Upper lobe of left lung (tissue), 4 donors: ENCODE data around the gene GRAMD1A.

Experiments used
- EP300 ChIP-seq, 4 donors: sonication (generic); formaldehyde crosslinking; IDR thresholded peaks; one replicate each; pipeline ENCODE4 v1.5.1; 2017; ENCODE audit warnings: antibody characterized with exemption in 4 of 4, control low read depth in 2 of 4
- TF ChIP-seq, protein P1 (sequence below), 6 experiments: fragments of 450-650 bp in 4 of 6; fragments of 200-600 bp in 2 of 6; sonication (generic) in 2 of 6; IDR thresholded peaks; one replicate each; pipeline ENCODE4 v1.5.1; 2016 to 2019; ENCODE audit warnings: antibody characterized with exemption in 6 of 6

DNA sequence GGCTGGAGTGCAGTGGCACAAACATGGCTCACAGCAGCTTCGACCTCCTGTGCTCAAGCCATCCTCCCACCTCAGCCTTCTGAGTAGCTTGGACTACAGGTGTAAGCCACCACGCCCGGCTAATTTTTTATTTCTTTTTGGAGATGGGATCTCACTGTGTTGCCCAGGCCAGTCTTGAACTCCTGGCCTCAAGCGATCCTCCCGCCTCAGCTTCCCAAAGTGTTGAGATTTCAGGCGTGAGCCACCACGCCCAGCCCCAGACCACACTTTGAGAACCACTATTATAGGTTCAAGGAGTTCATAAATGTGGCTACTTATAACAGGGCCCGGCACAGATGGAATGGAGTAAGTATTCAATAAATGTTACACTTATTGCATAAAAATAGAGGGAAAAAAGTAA is 26.9 kb downstream of the GRAMD1A start:
- no peak for TF ChIP-seq EP300 (IDR thresholded peaks at IDR 0.05)
- TF ChIP-seq, protein P1, sequence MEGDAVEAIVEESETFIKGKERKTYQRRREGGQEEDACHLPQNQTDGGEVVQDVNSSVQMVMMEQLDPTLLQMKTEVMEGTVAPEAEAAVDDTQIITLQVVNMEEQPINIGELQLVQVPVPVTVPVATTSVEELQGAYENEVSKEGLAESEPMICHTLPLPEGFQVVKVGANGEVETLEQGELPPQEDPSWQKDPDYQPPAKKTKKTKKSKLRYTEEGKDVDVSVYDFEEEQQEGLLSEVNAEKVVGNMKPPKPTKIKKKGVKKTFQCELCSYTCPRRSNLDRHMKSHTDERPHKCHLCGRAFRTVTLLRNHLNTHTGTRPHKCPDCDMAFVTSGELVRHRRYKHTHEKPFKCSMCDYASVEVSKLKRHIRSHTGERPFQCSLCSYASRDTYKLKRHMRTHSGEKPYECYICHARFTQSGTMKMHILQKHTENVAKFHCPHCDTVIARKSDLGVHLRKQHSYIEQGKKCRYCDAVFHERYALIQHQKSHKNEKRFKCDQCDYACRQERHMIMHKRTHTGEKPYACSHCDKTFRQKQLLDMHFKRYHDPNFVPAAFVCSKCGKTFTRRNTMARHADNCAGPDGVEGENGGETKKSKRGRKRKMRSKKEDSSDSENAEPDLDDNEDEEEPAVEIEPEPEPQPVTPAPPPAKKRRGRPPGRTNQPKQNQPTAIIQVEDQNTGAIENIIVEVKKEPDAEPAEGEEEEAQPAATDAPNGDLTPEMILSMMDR (IDR thresholded peaks at IDR 0.05) = no peak
